Activated CD8-positive, alpha-beta T cell treated with anti-CD3 and anti-CD28 coated beads for 36 hours (primary cell): ENCODE data around the gene MTG2. TPM values are rescaled to one million over a fixed set of nuclear protein-coding genes. Genes with fewer than 3 reads are reported as not detected.

Experiments
- ATAC-seq: fragments of 200-7000 bp; cut with Tn5 transposase; one replicate; pipeline ENCODE4 v1.10.0; 2021; ENCODE audit warnings: mild to moderate bottlenecking, moderate library complexity
- CTCF ChIA-PET: fragments of 350-600 bp; sonication (Branson Sonifier 250); formaldehyde crosslinking; loops from one replicate; lab custom pipeline; 2021; ENCODE audit warnings: antibody characterized with exemption; lab: Charles Lee
- POLR2A ChIA-PET: fragments of 350-600 bp; sonication (Branson Sonifier 250); formaldehyde crosslinking; loops from one replicate; lab custom pipeline; 2021; ENCODE audit warnings: antibody characterized with exemption; lab: Charles Lee
- DNase-seq: peaks from one replicate; pipeline ENCODE4 v3.0.0-alpha.2; 2020
- H3K27ac Mint-ChIP-seq: one replicate; pipeline ENCODE4 v1.8.0; 2021; ENCODE audit warnings: mild to moderate bottlenecking, mixed read lengths
- H3K27me3 Mint-ChIP-seq: one replicate; pipeline ENCODE4 v1.8.0; 2021; ENCODE audit warnings: mixed read lengths
- H3K36me3 Mint-ChIP-seq: one replicate; pipeline ENCODE4 v1.8.0; 2021; ENCODE audit warnings: low read depth, mixed read lengths
- H3K4me1 Mint-ChIP-seq: one replicate; pipeline ENCODE4 v1.8.0; 2021; ENCODE audit warnings: low read depth, mixed read lengths
- H3K4me3 Mint-ChIP-seq: one replicate; pipeline ENCODE4 v1.8.0; 2021; ENCODE audit warnings: mild to moderate bottlenecking, moderate library complexity, mixed read lengths
- H3K9me3 Mint-ChIP-seq: one replicate; pipeline ENCODE4 v1.8.0; 2021; ENCODE audit warnings: mixed read lengths
- intact Hi-C: fragments of 100-400 bp; cut with micrococcal nuclease; formaldehyde crosslinking; loops from one replicate; pipeline ENCODE4 v1.10.0; 2022
- total RNA-seq, 2 experiments: library from RNA; stranded (reverse); gene quantifications; one replicate each; pipeline ENCODE4 v1.2.3, GENCODE V29; 2021
- TF ChIP-seq, protein P1 (sequence below): fragments of 200-600 bp; IDR thresholded peaks from one replicate; pipeline ENCODE4 v1.8.0; 2022; ENCODE audit warnings: antibody characterized with exemption, mild to moderate bottlenecking

MTG2 gene
- total RNA-seq, 2 experiments from 2014 or later: 36.5 to 40.5 TPM

DNA sequence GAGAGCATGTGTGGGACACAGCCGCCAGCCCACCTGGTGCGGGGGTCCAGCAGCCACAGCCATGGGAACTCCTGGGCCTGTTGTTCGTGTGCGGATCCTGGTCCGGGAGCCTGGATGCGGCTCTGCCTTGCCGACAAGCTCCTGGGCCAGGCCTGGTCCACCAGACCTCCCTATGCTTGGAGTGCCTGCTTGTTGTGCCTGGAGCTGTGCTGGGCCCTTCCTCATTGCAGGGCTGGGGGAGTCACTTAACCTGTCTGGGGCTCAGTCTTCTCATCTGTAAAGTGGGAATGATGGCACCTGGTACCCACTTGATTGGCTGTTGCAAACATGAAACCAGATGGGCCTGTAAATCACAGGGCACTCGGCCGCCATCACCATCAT is 52.9 kb downstream of the MTG2 start:
- no peaks in the 10 kb centered on the region for H3K9me3 Mint-ChIP-seq
- H3K4me1 Mint-ChIP-seq: peaks cover 20% of the 10 kb centered on the region
- H3K4me3 Mint-ChIP-seq: no peak overlapping the region
- ATAC-seq (no peak), DNase-seq (no peak)
- TF ChIP-seq, protein P1, sequence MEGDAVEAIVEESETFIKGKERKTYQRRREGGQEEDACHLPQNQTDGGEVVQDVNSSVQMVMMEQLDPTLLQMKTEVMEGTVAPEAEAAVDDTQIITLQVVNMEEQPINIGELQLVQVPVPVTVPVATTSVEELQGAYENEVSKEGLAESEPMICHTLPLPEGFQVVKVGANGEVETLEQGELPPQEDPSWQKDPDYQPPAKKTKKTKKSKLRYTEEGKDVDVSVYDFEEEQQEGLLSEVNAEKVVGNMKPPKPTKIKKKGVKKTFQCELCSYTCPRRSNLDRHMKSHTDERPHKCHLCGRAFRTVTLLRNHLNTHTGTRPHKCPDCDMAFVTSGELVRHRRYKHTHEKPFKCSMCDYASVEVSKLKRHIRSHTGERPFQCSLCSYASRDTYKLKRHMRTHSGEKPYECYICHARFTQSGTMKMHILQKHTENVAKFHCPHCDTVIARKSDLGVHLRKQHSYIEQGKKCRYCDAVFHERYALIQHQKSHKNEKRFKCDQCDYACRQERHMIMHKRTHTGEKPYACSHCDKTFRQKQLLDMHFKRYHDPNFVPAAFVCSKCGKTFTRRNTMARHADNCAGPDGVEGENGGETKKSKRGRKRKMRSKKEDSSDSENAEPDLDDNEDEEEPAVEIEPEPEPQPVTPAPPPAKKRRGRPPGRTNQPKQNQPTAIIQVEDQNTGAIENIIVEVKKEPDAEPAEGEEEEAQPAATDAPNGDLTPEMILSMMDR: no peak
- CTCF ChIA-PET: interaction anchor here (0.9 kb wide), 1 partner anchor 556 kb away, joined by 3 read pairs; no protein-coding TSS in a partner anchor
- POLR2A ChIA-PET: interaction anchor here (1.3 kb wide), 1 partner anchor 151 kb away, joined by 3 read pairs; the partner anchor contains the start of gene RPS21
- peaks cover 4% of the 10 kb centered on the region for H3K27me3 Mint-ChIP-seq
- H3K36me3 Mint-ChIP-seq: no peaks in the 10 kb centered on the region
- H3K27ac Mint-ChIP-seq: no peak overlapping the region
- intact Hi-C loops: no loop called here

DNA sequence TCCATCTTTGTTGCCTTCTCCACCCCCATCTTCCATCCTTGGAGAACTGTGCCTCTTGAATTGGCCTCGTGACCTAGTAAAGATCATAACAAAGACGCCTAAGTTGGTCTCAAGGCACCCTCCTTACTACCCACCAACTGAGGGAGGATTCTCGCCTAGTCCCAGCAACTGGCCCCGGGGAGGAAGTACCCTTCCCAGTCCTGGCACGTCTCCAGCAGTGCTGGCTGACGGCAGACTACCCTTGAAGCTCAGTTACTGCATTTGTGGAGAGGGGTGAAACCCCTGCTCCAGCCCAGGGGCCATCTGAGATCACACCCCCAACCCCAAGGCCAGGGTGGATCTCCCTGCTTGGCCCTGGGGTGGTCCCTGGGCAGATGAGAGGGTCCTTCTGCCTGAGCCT is 53.4 kb downstream of the MTG2 start:
- Mint-ChIP-seq H3K36me3 (no peaks in the 10 kb centered on the region), H3K4me3 (no peak overlapping the region), H3K4me1 (peaks cover 20% of the 10 kb centered on the region), H3K9me3 (no peaks in the 10 kb centered on the region), H3K27me3 (peaks cover 4% of the 10 kb centered on the region), H3K27ac (no peak overlapping the region)
- ATAC-seq: no peak
- DNase-seq: no peak
- POLR2A ChIA-PET: interaction anchor here (1.3 kb wide), 1 partner anchor 151 kb away, joined by 3 read pairs; the partner anchor contains the start of gene RPS21
- TF ChIP-seq, protein P1: no peak
- intact Hi-C loops: no loop called here
- CTCF ChIA-PET: interaction anchor here (0.9 kb wide), 1 partner anchor 556 kb away, joined by 3 read pairs; no protein-coding TSS in a partner anchor

DNA sequence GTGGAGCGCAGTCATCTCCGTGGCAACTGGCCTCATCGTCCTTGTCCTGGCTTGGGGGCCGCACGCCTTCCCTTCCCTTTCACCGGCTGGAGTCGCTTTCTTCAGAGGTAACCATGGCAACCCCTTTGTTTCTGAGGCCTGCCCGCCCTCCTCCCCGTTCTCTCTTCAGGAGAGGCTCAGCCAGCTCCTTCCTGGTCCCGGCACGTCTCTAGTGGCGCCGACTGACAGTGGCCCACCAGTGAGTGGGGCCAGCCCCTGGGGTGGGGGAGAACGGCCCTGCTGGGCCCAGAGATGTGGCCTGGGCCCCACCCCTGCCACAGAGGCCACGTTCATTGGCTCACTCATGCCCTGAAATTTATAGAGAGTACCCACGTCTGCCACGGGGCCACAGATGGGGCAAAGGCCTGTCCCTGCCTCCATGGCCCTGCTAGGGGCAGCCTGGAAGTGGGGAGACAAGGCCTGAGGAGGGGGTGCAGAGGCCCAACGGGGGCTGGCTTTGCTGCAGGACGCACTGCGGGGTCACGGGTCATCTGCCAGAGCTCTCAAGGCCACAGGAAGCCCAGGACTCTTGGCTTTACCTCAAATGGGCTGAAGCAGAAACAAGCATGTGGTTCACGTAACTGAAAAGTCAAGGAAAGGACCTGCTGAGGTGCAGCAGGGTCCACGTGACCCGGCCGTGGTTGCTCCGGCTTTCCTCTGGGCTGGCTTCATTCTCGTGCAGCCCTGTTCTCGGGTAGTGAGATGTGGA is 54.1 kb downstream of the MTG2 start:
- DNase-seq: no peak
- Mint-ChIP-seq H3K27ac (no peak overlapping the region), H3K9me3 (no peaks in the 10 kb centered on the region), H3K4me3 (no peak overlapping the region), H3K36me3 (no peaks in the 10 kb centered on the region), H3K27me3 (peaks cover 4% of the 10 kb centered on the region), H3K4me1 (peaks cover 23% of the 10 kb centered on the region)
- intact Hi-C loops: no loop called here
- ChIA-PET POLR2A (interaction anchor here (1.3 kb wide), 1 partner anchor 150 kb away, joined by 3 read pairs; the partner anchor contains the start of gene RPS21), CTCF (interaction anchor here (0.9 kb wide), 1 partner anchor 555 kb away, joined by 3 read pairs; no protein-coding TSS in a partner anchor)
- TF ChIP-seq, protein P1: no peak
- no peak for ATAC-seq

DNA sequence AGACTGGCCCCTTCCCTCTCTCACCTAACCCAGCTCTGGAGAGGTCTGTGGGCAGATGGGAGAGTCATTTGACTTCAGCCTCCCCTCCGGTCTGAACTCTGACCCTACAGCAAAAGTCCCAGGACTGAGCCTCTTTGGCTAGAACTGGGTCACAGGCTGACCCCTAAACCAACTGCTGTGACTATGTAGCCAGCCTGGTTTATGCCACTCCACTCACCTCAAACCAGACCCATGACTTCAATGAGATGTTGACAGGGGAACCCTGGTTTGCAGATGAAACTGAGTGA is 54.6 kb downstream of the MTG2 start:
- POLR2A ChIA-PET: no interaction called here
- CTCF ChIA-PET: no interaction called here

More for the DNA sequence above, 54.6 kb downstream of the MTG2 start:
- intact Hi-C loops: no loop called here
- DNase-seq (no peak), ATAC-seq (no peak)
- Mint-ChIP-seq H3K27ac (peak overlapping the region; percentile 80), H3K9me3 (no peaks in the 10 kb centered on the region), H3K4me3 (peak overlapping the region; percentile 68), H3K36me3 (no peaks in the 10 kb centered on the region), H3K4me1 (peaks cover 25% of the 10 kb centered on the region), H3K27me3 (peaks cover 4% of the 10 kb centered on the region)
- TF ChIP-seq, protein P1: no peak
